Stimulated activated CD8-positive, alpha-beta memory T cell treated with anti-CD3 and anti-CD28 coated beads, Interleukin-7, amount 100 ng/mL, for 24 hours (primary cell): ENCODE measurements around the gene ANXA1.
"Not testable (repeated sequence)": the region's sequence is repeated elsewhere in the genome, so short reads cannot be mapped to it uniquely, and the experiment has no call there.

Experiments used
- DNase-seq: peaks from one replicate; pipeline ENCODE4 v3.0.0-alpha.2; 2020; ENCODE audit warnings: low read depth

The ANXA1 gene

DNA sequence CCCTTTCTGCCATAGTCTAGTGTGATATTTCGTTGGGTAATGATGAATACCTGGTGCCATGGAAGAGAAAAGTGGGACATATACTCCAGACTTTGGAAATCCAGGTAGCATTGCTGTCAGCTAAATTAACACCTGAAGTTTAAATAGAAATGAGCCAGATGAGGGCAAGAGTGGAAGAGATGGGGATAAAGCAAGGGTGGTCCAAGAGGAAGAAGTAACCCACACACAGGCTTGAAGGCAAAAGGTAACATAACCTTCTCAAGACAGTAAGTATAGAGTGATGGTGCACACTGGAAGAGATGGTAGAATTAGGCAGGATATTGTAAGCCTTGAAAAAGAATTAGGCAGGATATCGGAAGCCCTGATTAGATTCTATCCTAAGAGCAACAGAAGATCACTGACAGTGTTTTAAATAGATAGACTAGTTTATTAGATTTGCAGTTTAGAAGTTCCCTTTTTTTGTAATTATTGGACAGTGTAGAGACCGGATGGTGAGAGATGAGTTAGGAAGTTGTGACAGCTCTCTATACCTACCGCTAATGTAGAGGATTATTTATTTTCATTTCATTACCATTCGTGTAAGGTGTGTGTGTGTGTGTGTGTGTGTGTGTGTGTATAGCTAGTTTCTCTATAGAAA lies 16.8 kb downstream of the ANXA1 start:
- no peak for DNase-seq

DNA sequence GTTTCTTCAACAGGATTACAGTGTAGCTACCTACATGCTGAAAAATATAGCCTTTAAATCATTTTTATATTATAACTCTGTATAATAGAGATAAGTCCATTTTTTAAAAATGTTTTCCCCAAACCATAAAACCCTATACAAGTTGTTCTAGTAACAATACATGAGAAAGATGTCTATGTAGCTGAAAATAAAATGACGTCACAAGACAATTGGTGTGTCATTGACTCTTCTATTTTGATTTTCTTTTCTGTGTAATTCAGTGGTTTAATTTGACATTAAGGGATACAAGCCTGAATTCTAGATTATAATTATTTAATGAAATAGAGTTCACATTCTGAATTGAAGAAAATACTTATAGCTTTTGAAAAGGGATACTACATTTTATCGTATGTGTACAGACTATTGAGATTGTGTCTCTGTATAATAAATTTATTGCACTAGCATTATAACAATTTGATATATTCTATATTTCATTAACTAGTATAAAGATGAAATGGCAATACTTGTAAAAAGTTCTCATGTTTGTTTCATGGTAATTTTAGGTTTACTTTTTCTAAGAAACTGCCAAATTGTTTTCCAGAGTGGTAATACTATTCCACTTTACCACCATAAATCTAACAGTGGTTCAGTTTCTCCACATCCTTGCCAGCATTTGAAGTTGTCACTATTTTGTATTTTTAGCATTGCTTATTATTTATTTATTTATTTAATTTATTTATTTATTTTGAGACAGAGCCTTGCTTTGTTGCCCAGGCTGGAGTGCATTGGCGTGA lies 18.7 kb downstream of the ANXA1 start:
- DNase-seq, result no peak

DNA sequence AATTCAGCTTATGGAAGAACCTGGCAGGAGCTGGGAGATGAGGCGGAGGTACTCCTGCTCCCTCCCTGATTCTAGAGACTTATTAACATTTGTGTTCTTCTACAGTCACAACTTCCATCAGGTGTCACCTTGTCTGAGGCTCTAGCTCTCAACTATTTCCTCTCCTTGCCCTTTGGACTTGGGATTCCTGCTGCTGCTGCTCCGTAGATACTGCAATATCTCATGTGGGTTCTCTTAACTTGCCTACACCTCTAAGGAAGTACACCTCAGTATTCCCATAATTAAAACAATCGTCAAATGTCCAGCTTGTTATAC lies 21.2 kb downstream of the ANXA1 start:
- DNase-seq, result no peak

DNA sequence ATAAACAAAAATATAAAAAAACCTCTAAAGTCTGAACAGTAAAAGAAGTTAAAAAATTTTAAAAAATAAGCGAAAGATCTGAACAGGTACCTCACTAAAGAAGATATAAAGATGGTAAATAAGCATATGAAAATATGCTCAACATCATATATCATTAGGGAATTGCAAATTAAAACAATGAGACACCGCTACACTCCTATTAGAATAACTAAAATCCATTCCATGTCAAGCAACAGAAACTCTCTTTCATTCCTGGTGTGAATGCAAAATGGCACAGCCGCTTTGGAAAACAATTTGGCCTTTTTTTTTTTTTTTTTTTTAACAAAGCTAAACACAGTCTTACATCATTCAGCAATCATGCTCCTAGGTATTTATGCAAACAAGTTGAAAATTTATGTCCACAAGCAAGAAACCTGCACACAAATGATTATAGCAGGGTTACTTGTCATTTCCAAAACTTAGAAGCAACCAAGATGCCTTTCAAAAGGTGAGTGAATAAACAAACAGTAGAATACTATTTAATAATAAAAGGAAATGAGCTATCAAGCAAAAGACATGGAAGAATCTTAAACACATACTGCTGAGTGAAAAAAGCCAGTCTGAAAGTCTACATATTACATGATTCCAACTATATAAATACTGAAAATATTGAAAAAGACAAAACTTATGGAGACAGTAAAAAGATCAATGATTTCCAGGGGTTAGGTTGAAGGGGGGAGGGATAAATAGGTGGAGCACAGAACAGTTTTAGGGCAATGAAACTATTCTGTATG lies 22.1 kb downstream of the ANXA1 start:
- no peak for DNase-seq

DNA sequence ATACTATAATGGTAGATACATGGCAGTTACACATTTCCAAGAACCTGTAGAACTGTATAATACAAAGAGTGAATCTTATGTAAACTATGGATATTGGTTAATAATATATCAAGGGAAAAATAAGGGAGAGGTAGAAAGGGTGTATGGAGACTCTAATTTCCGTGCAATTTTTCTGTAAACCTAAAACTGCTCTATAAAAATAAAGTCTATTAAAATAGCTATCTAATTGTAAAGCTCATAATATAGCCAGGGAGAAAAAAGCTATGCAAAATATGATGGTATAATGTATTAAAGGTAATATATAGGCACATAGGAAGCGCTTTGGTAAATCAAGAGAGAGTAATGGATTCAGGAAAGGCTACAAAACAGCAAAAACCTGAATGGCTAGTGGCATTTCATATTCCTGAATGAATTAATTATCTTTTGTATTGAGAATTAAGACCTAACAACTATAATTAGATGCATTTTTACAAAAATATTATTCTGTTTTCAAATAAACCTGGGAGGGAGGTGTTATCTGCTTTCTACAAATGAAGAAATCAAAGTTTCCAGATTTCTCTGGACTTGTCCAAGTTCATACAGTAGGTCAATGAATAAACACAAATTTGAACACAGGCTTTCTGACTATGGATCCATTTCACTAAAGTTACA lies 22.8 kb downstream of the ANXA1 start:
- DNase-seq, result no peak

DNA sequence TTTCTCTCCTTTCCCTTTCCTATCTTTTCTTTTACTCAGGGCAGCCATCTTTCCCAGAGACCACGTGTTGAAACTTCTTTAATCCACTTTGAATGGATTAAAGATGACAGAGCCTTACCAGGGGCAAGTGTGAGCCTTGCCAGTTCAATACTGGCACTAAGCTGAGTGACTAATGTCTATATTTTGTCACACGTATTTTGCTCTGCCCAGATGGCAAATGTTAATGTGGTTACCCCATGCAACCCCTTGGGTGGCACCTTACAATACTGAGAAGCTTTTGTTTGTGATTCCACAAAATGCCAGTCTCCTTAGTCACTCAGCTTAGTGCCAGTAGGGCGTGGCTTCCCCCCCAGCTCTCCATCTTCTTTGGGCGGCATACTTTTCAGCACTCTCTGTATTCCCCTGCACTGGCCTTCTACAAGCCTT lies 24.8 kb downstream of the ANXA1 start:
- no peak for DNase-seq

DNA sequence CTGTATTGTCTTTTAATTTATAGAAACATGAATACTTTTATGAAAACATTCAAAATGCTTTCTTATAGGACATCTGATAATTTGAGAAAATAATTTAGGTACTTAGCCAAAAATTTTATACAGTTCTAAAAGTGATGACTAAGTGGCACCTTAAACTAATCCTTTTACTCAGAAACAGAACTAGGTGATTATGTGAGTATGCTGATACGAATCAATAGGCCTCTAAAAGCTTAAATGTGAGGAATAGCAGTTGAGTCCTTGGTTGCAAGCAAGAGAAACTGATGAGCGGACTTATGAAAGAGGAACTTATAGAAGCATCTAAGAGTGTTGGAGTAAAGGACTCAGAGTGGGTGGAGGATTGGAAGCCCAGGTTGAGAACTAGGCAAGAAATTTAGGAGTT lies 26.4 kb downstream of the ANXA1 start:
- DNase-seq, result no peak

DNA sequence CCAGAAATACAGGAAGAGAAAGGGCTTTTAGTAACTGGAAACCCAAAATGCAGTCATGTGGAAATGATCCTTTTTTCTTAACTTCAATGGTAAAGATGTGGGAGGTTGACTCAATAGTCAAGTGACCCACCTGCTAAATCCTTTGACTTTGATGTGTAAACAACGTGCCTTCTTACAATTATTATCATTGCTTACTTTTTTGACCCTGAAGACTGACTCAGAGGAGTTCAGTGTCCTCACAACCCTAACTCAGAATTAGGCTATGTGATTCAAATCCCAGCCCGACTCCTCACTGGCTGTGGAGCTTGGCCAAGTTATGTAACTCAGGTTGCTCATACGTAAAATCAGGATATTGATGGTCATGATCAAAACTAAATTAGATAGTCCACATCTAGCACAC lies 27.9 kb downstream of the ANXA1 start:
- no peak for DNase-seq

DNA sequence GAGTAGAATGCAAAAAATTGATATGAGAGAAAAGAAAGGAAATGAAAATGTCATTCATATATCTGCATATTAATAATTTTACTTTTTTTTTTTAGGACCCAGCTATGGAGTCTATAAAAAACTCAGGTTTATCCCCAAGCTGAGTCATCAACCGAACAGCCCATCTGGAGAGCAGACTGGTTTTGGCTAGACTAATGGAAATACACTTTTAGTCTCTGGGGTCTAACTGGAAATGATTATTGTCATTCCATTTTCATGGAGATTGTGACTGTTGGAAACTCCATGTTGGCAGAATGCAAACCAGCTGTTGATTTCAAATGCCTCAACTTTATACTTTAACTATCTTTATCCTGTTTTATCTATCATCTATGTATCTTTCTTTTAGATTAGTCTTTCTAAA lies 28.7 kb downstream of the ANXA1 start:
- no peak for DNase-seq

DNA sequence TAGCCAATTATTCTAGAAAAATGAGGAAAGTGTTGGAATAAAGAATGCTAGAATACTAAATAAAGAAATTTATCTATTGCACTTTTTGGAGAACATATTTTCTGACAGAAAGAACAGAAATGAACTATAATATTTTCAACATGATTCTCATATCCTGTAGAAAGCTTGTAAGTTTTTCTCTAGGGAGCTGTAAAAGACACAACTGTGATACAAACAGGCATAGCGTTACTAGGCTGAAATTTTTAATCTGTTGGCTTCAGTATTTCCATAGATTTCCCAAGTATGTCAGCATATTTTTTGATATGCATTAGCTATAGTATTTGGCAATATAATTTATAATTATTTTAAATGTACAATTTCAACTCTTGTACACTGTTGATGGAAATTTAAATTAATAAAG lies 31.3 kb downstream of the ANXA1 start:
- no peak for DNase-seq

DNA sequence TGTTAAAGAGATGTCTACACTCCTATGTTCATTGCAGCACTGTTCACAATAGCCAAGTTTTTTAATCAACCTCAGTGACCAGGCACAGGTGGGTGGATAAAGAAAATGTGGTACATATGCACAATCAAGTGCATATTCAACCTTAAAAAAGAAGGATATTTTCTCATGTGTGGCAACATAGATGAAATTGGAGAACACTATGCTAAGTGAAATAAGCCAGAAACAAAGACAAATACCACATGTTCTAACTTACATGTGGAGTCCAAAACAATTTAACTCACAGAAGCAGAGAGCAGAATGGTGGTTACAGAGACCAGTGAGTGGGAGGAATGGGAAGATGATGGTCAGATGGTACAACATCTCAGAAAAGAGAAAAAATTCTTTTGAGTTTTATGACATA lies 31.8 kb downstream of the ANXA1 start:
- no peak for DNase-seq

DNA sequence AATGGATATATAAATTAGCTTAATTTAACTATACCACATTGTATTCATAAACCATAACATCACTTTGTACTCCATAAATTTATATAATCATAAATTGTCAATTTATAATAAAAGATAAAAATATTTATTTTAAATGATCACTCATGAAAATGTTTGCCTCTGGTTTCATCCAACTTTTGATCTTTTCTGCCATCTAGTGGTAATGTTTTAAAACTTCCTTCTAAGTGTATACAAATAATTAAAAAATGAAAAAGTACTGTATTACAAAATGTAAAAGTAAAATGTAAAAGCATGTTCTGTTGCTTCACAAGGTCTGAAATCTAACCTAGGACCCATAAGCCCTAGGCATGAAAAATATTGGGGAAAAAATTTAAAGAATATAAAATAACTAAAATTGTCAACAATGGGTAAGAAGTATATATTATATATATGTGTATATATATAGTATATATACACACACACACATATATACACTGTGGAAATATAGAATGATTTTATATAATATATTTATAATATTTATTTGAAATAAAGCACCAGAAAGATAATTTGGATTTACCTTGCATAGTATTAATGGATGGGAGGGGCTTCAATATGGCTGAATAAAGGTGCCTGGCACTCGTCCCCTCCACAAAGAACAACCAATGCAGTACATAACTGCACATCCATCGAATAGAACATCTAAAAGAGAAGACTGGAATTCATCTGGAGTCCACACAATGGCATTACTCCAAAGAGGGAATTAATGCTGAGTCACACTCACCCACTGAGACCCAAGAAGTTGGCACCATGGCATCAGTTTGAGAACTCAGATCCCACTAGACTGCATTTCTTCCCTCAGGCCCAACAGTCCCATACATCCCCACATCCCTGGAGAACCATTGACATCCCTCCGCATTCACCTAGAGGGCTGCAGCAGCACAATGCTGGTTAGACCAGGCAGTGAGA lies 32.5 kb downstream of the ANXA1 start:
- no peak for DNase-seq

DNA sequence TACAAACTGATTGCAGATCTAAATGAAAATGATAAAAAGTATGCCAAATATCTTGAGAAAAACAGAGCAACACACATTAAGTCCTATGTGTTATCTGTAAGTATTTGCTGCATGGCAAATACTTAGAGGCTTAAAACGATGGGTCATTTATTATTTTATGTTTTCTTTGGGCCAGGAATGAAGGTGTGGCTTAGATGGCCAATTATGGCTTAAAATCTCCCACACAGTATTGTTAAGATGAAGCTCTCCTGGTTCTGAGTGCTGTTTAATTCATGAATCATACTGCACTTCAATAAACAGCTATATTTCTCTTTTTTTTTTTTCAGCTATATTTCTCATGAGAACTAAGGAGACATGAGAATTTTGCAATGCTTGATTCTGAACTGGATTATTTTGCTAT lies 39.4 kb downstream of the ANXA1 start:
- DNase-seq, result not testable (repeated sequence)

DNA sequence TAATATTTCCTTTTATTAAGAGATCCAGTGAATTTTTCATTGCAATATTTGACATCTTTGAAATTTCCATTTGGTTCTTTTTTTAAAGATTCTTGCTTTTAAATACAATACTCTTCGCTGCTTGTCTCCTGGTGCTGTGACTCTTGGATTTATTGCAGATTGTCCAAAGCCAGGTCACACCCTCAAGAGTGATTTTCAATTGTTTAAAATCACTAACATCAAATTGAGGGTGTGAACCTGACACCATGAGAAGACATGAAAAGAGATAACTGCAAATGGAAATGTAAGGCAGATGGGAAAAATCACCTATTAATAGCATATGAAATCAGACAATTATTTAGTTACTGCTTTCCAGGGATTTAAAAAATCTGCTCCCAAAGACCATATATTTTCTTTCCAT lies 42.6 kb downstream of the ANXA1 start:
- DNase-seq, result no peak

DNA sequence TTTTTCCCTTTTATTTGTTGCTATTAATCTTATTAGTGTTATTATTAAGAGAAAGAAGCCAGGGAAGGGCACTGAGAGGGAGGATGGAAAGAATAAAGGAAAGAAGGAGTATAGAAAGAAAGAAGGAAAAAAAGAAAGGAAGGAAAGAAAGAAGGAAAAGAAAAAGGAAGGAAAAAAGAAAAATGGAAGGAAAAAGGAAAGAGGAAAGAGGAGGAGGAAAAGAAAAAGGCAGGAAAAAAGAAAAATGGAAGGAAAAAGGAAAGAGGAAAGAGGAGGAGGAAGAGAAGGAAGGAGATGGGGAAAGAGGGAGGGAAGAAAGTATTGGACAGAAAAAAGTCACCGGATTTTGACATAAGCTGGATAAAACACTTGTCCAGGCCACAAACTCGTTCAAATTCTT lies 47.8 kb downstream of the ANXA1 start:
- DNase-seq, result no peak

DNA sequence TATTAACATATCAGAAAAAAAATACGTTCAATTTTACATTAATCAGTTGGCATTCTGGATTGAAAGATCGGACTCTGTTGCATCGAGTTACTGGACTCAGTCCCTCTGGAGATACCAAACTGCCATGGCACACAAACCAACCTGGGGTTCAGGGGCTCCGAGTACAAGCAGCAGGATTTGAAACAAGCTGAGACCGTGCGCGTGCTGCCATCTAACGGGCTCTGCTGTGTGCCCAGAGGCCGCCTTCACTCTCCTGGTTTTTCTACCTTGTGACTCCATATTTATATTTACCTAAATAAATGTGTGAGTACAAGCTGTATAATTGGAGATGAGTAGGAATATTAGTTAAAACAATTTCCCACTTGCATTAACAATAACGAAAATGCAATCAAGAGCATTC lies 48.2 kb downstream of the ANXA1 start:
- no peak for DNase-seq

DNA sequence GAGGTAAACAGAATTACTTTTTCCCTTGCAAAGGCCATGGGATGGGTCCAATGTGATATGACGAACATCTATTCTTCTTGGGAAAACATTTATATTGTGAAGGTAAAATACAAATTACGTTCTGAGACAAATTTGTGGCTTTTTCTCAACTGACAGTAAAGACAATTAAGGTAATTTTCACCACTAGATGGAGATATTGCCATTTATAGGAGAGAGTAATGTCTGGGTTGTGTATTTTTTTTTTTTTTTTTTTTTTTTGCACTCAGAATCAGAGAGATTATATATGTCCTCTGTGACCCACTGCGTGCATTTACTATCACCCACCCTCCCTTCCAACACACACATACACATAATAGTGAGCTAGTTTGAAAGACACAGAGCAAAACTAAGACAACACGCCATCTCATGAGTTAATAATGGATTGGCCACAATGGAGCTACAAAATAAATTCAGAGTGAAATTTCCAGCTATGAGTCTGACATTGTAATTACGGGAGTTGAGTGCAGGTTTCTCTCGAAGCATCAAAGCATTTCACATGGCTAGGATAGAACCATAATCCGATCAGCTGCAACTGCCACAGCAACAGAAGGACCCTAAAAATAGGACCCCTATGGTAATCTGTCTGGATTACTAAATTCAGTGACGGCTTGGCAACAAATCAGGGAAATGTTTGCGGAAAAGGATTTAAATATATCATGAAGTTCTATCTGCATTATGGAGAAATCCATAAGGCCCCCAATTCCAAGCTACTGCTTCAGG lies 49.2 kb downstream of the ANXA1 start:
- no peak for DNase-seq

DNA sequence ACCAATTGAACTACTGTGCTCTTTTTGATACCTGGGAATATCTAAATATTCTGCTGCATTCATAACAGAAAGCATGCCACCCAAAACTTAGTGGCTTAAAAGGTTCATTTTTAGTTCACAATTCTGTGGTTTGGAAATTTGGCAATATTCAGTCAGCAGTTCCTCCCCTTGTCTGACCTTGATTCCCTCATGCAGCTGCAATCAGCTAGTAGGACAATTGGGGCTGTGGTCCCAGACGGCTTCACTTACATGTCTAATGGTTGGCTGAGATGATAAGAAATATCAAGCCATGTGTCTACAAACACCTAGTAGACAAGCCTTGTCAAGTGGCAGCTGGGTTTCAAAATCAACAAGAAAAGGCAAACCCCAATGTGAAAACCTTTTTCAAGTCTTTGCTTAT lies 51.3 kb downstream of the ANXA1 start:
- no peak for DNase-seq

DNA sequence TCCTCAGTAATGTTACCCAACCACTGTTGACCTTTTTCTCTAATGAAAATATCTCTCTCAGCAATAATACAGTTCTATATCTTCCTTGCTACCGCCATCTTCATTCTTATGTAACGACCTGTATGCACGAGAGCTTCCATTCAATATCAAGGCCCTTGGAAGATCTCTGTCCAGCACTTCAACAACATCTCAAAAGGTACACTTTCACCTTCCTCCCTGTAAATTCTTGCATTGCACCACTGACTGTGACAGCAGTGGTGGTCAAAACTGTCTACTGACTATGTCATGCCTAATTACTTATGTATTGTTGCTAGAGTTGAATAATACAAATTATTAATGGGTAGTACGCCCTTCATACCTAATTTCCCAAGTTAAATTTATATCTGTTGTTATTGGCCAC lies 53.3 kb downstream of the ANXA1 start:
- no peak for DNase-seq

DNA sequence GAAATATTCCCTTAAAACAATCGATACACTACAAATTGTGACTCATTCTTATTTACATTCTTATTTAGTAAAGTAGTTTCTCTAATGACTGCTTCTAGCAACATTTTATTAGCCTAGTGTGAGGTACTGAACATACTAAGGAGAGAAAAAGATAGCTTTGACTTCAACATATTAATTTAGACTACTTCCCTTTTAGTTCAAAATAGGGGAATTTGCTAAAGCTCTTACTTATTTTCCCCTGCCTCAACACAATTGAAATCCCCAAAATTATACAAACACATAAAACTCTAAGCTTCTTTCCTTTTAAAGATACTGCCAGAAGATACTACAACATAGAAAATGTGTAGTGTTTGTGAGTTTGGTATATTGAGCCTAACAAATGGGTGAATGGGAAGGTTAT lies 55.2 kb downstream of the ANXA1 start:
- DNase-seq, result no peak
